Activated naive CD8-positive, alpha-beta T cell treated with anti-CD3 and anti-CD28 coated beads, Interleukin-2, amount 10 ng/mL, durations not matched to agents 7 days and 5 days (primary cell): ENCODE data around the gene COL6A2. TPM values are rescaled to one million over a fixed set of nuclear protein-coding genes. Genes with fewer than 3 reads are reported as not detected.
"Not testable (repeated sequence)": the region's sequence is repeated elsewhere in the genome, so short reads cannot be mapped to it uniquely, and the experiment has no call there.

Experiments used
- ATAC-seq: fragments of 150-1000 bp; cut with Tn5 transposase; one replicate; pipeline ENCODE4 v1.10.0; 2021; ENCODE audit warnings: low read depth, moderate library complexity
- POLR2A ChIA-PET: fragments of 350-600 bp; sonication (Branson Sonifier 250); formaldehyde crosslinking; loops from one replicate; lab custom pipeline; 2021; ENCODE audit warnings: antibody characterized with exemption; lab: Charles Lee
- DNase-seq: peaks from one replicate; pipeline ENCODE4 v3.0.0; 2021
- H3K27ac Mint-ChIP-seq: one replicate; pipeline ENCODE4 v1.8.0; 2022; ENCODE audit warnings: mild to moderate bottlenecking, mixed read lengths
- H3K27me3 Mint-ChIP-seq: one replicate; pipeline ENCODE4 v1.8.0; 2022; ENCODE audit warnings: mild to moderate bottlenecking, moderate library complexity, mixed read lengths
- H3K36me3 Mint-ChIP-seq: one replicate; pipeline ENCODE4 v1.8.0; 2021; ENCODE audit warnings: mild to moderate bottlenecking, mixed read lengths
- H3K4me1 Mint-ChIP-seq: one replicate; pipeline ENCODE4 v1.8.0; 2021; ENCODE audit warnings: mixed read lengths
- H3K4me3 Mint-ChIP-seq: one replicate; pipeline ENCODE4 v1.8.0; 2022; ENCODE audit warnings: mild to moderate bottlenecking, moderate library complexity, mixed read lengths
- H3K9me3 Mint-ChIP-seq: one replicate; pipeline ENCODE4 v1.8.0; 2021; ENCODE audit warnings: mixed read lengths
- total RNA-seq, 2 experiments: library from RNA; stranded (reverse); gene quantifications; one replicate each; pipeline ENCODE4 v1.2.3, GENCODE V29; 2021

COL6A2 gene
- total RNA-seq, 2 experiments from 2014 or later: 23.8 to 23.9 TPM

DNA sequence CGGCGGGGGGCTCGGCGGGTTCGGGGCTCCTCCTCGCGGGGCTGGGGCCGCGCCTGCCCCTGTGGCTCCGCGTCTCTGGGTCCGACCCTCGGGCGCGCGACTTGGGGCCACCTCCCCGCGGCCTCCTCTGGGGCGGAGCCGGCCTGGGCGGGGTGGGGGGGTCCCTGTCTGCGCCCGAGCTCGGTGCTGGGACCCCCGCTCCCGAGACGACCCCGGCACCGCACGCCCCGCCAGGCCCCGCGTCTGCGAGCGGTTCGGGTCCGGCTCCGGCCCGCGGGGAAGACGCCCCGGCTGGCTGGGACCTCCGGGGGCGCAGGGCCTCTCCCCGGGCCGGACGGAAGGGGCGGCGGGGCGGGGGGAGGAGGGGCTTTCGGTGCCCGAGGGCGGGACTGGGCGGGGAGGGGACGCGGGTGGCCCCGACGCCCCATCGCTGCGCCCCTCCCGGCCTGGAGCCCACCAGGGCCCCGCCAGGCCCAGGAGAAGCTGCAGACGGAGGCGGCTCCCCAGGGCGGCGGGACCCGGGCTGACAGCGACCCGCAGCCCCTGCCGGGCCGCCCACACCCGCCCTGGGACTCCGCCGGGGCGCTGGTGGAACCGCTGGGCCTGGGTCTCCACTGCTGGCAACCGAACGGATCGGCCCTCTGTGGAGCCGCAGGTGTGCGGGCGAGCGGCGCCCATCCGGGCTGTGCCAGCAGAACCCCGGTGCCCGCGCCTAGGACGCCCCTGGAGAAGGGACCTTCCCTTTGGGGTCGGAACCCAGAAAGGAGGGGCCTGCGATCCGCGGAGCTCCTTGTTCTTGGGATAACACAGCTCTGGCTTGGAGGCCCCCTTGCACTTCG is 610 bp downstream of the COL6A2 start:
- DNase-seq: peak; percentile 46
- H3K36me3 Mint-ChIP-seq: peaks cover 4% of the 10 kb centered on the region
- no peaks in the 10 kb centered on the region for H3K4me1 Mint-ChIP-seq
- peaks cover 4% of the 10 kb centered on the region for H3K9me3 Mint-ChIP-seq
- H3K4me3 Mint-ChIP-seq: peak overlapping the region; percentile 20
- POLR2A ChIA-PET: no interaction called here
- peak; percentile 28 for ATAC-seq
- H3K27me3 Mint-ChIP-seq: peaks cover 23% of the 10 kb centered on the region
- H3K27ac Mint-ChIP-seq: no peak overlapping the region

- Mint-ChIP-seq H3K4me1 (no peaks in the 10 kb centered on the region), H3K36me3 (peaks cover 4% of the 10 kb centered on the region), H3K27ac (no peak overlapping the region), H3K9me3 (peaks cover 7% of the 10 kb centered on the region), H3K4me3 (no peak overlapping the region), H3K27me3 (peaks cover 24% of the 10 kb centered on the region)
- POLR2A ChIA-PET: no interaction called here
- DNase-seq (peak; percentile 17), ATAC-seq (no peak)
These were observed 1.6 kb downstream of the COL6A2 start for GRCh38 chr21:46099476-46099875.

DNA sequence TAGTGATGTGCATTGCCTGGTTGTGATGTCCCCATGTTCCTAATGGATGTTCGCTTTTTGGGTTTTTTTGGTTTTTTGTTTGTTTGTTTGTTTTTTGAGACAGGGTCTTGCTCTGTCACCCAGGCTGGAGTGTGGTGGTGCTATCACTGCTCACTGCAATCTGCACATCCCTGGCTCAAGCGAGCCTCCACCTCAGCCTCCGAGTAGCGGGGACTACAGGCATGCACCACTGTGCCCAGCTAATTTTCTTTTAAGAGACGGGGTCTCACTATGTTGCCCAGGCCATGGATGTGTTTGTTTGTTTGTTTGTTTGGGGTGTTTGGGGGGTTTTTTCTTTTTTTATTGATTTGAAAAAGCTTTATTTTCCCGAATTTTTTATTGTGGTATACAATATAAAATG is 2.1 kb downstream of the COL6A2 start:
- Mint-ChIP-seq H3K27me3 (peaks cover 24% of the 10 kb centered on the region), H3K4me3 (no peak overlapping the region), H3K27ac (no peak overlapping the region), H3K9me3 (peaks cover 7% of the 10 kb centered on the region), H3K36me3 (peaks cover 4% of the 10 kb centered on the region), H3K4me1 (no peaks in the 10 kb centered on the region)
- DNase-seq: no peak
- ATAC-seq: no peak
- POLR2A ChIA-PET: no interaction called here

DNA sequence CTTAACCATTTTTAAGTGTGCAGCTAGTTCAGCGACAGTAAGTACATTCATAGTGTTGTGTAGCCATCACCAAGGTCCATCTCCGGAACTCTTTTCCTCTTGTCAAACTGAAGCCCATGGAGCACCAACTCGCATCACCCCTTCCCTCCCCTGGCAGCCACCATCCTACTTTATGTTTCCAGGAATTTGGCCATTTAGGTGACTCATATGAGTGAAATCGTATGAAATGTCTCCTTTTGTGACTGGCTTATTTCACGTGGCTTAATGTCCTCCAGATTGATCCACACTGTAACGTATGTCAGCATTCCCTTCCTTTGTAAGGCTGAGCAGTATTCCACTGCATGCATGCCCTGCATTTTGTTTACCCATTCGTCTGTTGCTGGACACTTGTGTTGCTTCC is 2.5 kb downstream of the COL6A2 start:
- no peak overlapping the region for H3K4me3 Mint-ChIP-seq
- POLR2A ChIA-PET: no interaction called here
- DNase-seq (no peak), ATAC-seq (no peak)
- no peaks in the 10 kb centered on the region for H3K4me1 Mint-ChIP-seq
- peaks cover 24% of the 10 kb centered on the region for H3K27me3 Mint-ChIP-seq
- H3K36me3 Mint-ChIP-seq: peaks cover 4% of the 10 kb centered on the region
- H3K27ac Mint-ChIP-seq: no peak overlapping the region
- peaks cover 7% of the 10 kb centered on the region for H3K9me3 Mint-ChIP-seq

- DNase-seq (no peak), ATAC-seq (no peak)
- Mint-ChIP-seq H3K27ac (no peak overlapping the region), H3K36me3 (peaks cover 4% of the 10 kb centered on the region), H3K27me3 (peaks cover 24% of the 10 kb centered on the region), H3K4me1 (no peaks in the 10 kb centered on the region), H3K9me3 (peaks cover 9% of the 10 kb centered on the region), H3K4me3 (no peak overlapping the region)
- POLR2A ChIA-PET: no interaction called here
These were observed 3.0 kb downstream of the COL6A2 start for GRCh38 chr21:46100906-46101305.

GRCh38 chr21:46104104-46104503 is 6.2 kb downstream of the COL6A2 start:
- DNase-seq: no peak
- H3K36me3 Mint-ChIP-seq: peaks cover 6% of the 10 kb centered on the region
- H3K4me3 Mint-ChIP-seq: no peak overlapping the region
- ATAC-seq: no peak
- POLR2A ChIA-PET: no interaction called here
- peaks cover 21% of the 10 kb centered on the region for H3K27me3 Mint-ChIP-seq
- peaks cover 22% of the 10 kb centered on the region for H3K9me3 Mint-ChIP-seq
- H3K27ac Mint-ChIP-seq: no peak overlapping the region
- H3K4me1 Mint-ChIP-seq: no peaks in the 10 kb centered on the region

DNA sequence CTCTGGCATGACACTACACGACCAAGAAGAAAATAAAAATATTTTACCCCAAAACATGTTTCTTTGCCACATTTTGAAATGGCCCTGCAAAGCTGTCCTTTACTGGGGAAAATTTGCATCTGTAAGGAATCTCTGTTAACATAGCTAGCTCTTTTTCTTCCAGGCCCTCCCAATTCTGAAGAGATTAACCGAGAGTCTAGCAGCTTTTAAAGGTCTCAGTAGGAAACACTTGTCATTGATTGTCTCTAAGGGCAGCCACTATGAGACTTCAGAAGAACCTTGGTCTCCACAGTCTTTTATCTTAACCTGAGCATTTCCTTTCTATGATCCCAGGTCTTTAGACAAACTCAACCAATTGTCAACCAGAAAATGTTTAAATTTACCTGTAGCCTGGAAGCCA is 9.5 kb downstream of the COL6A2 start:
- H3K27ac Mint-ChIP-seq, ATAC-seq, H3K36me3 Mint-ChIP-seq, H3K27me3 Mint-ChIP-seq, H3K4me3 Mint-ChIP-seq, H3K4me1 Mint-ChIP-seq, POLR2A ChIA-PET, DNase-seq: not testable (repeated sequence)
- peaks cover 22% of the 10 kb centered on the region for H3K9me3 Mint-ChIP-seq

DNA sequence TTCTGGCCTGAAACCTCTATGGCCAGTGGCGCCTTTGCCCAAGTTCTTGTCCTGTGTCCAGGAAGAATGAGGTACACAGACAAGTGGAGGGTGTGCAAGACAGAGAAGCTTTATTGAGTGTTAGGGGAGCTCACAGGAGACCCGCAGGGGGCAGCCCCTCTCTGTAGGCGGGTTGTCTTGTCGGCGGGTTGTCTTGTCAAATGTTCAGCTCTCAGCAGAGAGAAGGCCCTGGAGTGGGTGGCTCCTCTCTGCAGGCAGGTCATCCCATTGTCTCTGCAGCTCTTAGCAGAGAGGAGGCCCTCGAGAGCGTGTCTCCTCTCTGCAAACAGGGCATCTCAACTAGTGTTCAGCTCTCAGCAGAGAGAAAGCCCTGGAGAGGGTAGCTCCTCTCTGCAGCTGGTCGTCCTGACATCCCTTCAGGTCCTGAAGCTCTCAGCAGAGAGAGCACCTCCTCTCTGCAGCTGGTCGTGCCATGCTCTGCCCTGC is 11.0 kb downstream of the COL6A2 start:
- peaks cover 2% of the 10 kb centered on the region for H3K36me3 Mint-ChIP-seq
- H3K27me3 Mint-ChIP-seq: no peaks in the 10 kb centered on the region
- no peak overlapping the region for H3K27ac Mint-ChIP-seq
- no peak for ATAC-seq
- H3K9me3 Mint-ChIP-seq: peaks cover 18% of the 10 kb centered on the region
- H3K4me1 Mint-ChIP-seq: no peaks in the 10 kb centered on the region
- POLR2A ChIA-PET: no interaction called here
- no peak overlapping the region for H3K4me3 Mint-ChIP-seq
- DNase-seq: no peak

DNA sequence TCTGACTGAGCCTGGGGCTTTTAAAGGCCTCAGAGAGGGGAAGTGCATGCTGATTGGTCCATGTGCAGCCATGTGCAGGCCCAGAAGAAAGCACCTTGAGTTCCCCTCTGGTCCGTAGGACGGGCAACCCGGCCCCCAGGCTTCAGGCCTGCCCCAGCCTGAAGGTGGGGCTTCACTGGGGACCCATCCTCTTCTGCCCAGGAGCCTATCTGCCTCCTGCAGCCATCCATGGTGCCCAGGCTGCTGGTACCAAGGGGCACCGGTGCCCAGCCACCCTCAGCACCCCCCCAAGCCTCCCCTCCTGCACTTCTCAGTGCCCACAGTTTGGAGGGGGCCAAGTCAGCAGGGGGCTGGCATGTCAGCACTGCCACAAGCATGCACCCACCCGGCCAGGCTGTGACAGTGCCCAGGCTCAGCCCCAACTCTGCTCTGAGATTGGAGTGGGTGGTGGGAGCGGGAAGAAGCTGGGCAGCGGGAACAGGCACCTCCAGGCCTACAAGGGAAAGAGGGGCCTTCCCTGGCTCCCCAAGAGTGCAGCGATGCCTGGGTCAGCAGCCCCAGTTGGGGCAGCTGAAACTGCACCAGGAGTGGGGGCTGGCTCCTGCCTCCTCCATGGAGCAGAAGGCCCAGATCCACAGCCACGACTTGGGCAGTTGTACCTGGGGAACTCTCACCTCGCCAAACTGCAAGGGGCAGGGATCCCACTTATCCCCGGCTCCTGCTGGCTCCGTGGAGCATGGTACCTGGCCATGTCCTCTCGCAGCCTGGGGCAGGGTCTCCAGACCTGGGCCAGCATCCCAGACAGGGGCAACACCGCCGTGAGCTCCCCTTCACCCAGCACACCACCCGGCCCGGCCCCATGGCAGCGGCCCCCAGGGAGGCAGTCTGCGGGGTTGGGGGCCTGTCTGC is 11.7 kb downstream of the COL6A2 start:
- peaks cover 15% of the 10 kb centered on the region for H3K9me3 Mint-ChIP-seq
- no peaks in the 10 kb centered on the region for H3K4me1 Mint-ChIP-seq
- DNase-seq (peak; percentile 19), ATAC-seq (no peak)
- H3K27ac Mint-ChIP-seq: no peak overlapping the region
- H3K4me3 Mint-ChIP-seq: no peak overlapping the region
- H3K27me3 Mint-ChIP-seq: no peaks in the 10 kb centered on the region
- peaks cover 2% of the 10 kb centered on the region for H3K36me3 Mint-ChIP-seq
- POLR2A ChIA-PET: no interaction called here

DNA sequence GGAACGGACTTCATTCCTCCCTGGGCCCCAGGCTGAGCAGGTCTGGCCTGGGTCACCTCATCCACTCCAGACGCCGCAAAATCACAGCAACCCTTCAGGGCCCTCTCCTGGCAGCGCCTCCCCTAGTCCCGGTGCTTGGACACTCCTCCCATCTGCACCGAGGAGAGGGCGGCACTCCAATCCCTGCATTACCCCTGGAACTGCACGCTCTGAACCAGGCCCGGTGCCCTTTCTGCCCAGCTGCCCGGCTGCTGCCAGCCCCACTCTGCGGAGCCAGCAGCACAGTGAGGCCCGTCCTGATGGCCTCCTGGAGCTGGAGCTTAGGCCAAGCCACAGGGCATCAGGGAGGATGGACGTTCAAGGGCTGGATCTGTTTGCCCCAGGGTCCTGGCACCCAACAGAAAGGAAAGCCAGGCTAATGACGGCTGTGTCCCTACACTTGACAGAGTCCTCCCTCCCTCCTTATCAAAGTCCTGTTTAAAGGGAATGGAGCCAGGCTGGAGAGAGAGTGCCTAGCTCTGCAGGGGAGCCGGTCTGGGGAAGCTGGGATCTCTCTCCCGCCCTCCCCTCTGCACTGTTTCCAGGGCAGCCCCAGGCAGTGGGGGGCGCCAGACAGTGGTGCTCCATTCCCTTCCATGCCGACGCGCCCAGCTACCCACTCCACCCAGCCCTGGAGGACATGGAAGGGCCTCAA is 12.7 kb downstream of the COL6A2 start:
- POLR2A ChIA-PET: no interaction called here
- no peak overlapping the region for H3K27ac Mint-ChIP-seq

DNA sequence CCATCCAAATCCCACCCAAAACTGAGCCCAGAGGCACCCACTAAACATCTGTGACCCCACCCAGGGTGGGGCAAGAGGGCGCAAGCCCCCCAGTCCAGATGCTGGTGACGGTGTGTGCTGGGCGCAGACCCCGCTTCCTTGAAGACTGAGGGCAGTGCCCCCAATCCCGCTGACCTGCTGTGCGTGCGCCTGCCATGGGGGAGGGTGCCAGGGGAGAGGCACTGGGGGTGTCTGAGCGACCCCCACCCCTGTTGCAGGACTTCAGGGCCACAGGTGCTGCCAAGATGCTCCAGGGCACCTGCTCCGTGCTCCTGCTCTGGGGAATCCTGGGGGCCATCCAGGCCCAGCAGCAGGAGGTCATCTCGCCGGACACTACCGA is 13.3 kb downstream of the COL6A2 start:
- DNase-seq: no peak
- peaks cover 13% of the 10 kb centered on the region for H3K9me3 Mint-ChIP-seq
- ATAC-seq: no peak
- no peaks in the 10 kb centered on the region for H3K27me3 Mint-ChIP-seq
- H3K36me3 Mint-ChIP-seq: peaks cover 2% of the 10 kb centered on the region
- POLR2A ChIA-PET: no interaction called here
- no peak overlapping the region for H3K27ac Mint-ChIP-seq
- H3K4me1 Mint-ChIP-seq: no peaks in the 10 kb centered on the region
- H3K4me3 Mint-ChIP-seq: no peak overlapping the region

More for the DNA sequence above, 12.7 kb downstream of the COL6A2 start:
- DNase-seq: no peak
- Mint-ChIP-seq H3K4me3 (no peak overlapping the region), H3K36me3 (peaks cover 2% of the 10 kb centered on the region), H3K9me3 (peaks cover 15% of the 10 kb centered on the region), H3K27me3 (no peaks in the 10 kb centered on the region), H3K4me1 (no peaks in the 10 kb centered on the region)
- ATAC-seq: no peak

GRCh38 chr21:46111857-46112724 is 14.2 kb downstream of the COL6A2 start:
- POLR2A ChIA-PET: no interaction called here
- H3K4me3 Mint-ChIP-seq: no peak overlapping the region
- ATAC-seq (no peak), DNase-seq (peak; percentile 23)
- peaks cover 2% of the 10 kb centered on the region for H3K36me3 Mint-ChIP-seq
- H3K27me3 Mint-ChIP-seq: no peaks in the 10 kb centered on the region
- H3K27ac Mint-ChIP-seq: no peak overlapping the region
- peaks cover 13% of the 10 kb centered on the region for H3K9me3 Mint-ChIP-seq
- H3K4me1 Mint-ChIP-seq: no peaks in the 10 kb centered on the region
